ENCODE results near the gene KPTN.

Gene KPTN

DNA sequence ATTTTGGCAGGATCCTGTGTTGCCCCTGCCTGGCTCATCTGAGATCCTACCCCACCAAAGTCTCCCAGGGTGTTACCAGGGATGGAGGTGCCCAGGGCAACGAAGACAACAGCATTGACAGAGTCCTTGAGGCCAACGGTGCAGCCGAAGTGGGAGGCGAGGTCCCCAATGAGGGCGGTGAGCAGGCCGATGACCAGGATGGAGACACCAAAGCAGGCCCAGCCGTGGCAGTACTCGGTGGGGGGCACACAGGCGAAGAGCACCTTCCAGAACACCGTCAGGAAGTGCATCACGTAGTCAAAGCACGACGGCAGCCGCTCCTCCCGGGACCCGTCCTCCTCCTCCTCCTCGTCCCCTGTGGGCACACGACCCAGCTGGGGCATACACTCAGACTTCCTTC, 51.9 kb downstream of the KPTN start:
- no peak for DNase-seq

DNA sequence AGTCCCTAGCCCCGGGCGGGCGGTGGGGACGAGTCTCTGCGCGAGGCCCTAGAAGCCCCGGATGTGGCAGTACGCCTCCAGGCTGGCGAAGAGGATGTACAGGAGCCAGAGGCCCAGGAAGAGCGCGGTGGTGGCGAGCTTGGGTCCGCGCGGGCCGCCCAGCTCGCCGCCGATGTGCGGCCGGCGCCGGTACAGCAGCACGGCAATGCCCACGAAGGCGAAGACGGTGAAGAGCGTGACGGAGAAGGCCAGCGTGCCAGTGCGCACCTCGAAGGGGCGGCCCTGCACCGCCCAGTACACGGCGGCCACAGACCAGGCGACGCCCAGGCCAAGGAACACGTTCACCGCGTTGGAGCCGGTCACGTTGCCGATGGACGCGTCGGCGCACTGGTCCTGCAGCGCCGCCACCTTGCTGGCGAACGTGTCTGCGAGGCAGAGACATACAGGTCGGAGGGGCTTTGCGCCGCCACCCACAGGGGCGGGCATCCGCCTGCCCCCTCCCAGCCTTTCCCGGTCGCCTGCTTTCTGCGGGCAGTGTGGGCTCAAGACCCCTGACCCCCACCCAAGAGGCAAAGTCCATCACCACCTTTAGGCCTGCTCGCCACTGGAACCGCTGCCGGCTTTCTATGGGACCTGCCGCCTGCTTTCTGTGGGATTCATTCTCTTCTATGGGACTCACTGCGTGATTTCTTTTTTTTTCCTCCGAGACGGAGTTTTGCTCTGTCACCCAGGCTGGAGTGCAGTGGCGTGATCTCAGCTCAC, 53.8 kb downstream of the KPTN start:
- DNase-seq: peak; percentile 9

GRCh38 chr19:47429140-47429793, 54.8 kb downstream of the KPTN start:
- DNase-seq: no peak

GRCh38 chr19:47428177-47428894, 55.7 kb downstream of the KPTN start:
- DNase-seq: peak; percentile 98

DNA sequence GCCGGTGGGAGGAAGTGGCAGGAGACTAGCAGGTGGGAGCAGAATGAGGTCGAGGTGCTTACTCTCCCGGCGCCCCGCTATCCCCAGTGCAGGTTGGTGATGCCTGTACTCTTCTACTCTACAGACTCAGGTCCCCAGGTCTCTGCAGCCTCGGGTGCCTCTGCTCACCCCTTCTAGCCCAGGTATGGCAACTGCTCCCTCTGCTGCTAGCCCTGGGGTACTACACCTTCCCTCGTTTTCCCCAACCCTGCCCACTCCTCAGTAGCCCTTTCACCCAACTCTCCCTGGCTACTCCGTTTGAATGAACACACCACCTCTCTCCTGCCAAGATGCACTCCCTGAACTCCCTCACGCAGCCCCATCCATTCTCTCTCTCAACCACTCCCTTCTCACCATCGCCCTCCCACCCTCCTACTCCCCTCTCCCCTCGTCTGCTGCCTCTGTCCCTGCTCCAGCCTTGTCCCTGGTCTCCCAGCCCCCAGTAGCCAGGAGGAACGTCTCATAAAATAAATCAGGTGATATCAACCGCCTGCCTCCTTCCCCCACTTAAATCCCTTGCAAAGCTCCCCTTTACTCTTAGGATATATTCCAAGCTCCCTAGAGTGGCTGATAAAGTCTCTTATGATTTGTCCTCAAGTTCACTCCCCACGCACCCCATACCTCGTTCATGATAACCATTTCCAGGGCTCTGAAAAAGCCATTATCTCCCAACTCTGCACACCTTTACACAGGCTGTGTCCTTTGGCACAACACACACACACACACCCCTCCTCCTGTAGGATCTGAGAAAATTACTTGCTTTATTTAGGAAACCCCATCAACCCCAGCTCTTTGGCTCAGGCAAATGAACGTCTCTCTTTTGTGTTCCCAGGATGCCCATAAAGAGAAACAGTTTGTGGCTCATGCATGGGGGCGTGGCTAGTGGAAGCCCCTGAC, 56.5 kb downstream of the KPTN start:
- DNase-seq: peak; percentile 28
